ENCODE data around the gene STYXL1.

STYXL1 gene

GRCh38 chr7:75965617-75966016 is 82.2 kb downstream of the STYXL1 start:
- TF ChIP-seq POLR2AphosphoS5 (IDR thresholded peaks at IDR 0.05; ENCODE audit: low read depth, low read length): no peak
- no peak for TF ChIP-seq TAF1 (IDR thresholded peaks at IDR 0.05; ENCODE audit: borderline replicate concordance, insufficient read depth, low read length)
- no peak for TF ChIP-seq REST (IDR thresholded peaks at IDR 0.05; ENCODE audit: insufficient read depth in 1 of 2, low read depth in 2 of 2, low read length in 2 of 2)
- no peak for TF ChIP-seq SIN3A (IDR thresholded peaks at IDR 0.05; ENCODE audit: borderline replicate concordance, insufficient read depth, low read length)
- no peak for TF ChIP-seq FOXP2 (optimal IDR thresholded peaks at IDR 0.05; ENCODE audit: borderline replicate concordance, extremely low read depth, extremely low read length, insufficient read depth)

- TF ChIP-seq FOXP2 (optimal IDR thresholded peaks at IDR 0.05; ENCODE audit: borderline replicate concordance, extremely low read depth, extremely low read length, insufficient read depth) (peak; percentile 19), REST (IDR thresholded peaks at IDR 0.05; ENCODE audit: insufficient read depth in 1 of 2, low read depth in 2 of 2, low read length in 2 of 2) (no peak), TAF1 (IDR thresholded peaks at IDR 0.05; ENCODE audit: borderline replicate concordance, insufficient read depth, low read length) (no peak)
Observed at GRCh38 chr7:75963381-75963995, 84.3 kb downstream of the STYXL1 start.

- TF ChIP-seq FOXP2 (optimal IDR thresholded peaks at IDR 0.05; ENCODE audit: borderline replicate concordance, extremely low read depth, extremely low read length, insufficient read depth) (no peak), POLR2AphosphoS5 (IDR thresholded peaks at IDR 0.05; ENCODE audit: low read depth, low read length) (no peak), SIN3A (IDR thresholded peaks at IDR 0.05; ENCODE audit: borderline replicate concordance, insufficient read depth, low read length) (no peak), TAF1 (IDR thresholded peaks at IDR 0.05; ENCODE audit: borderline replicate concordance, insufficient read depth, low read length) (no peak), REST (IDR thresholded peaks at IDR 0.05; ENCODE audit: insufficient read depth in 1 of 2, low read depth in 2 of 2, low read length in 2 of 2) (no peak)
Observed at GRCh38 chr7:75962607-75963380, 85.0 kb downstream of the STYXL1 start.

- TF ChIP-seq TAF1 (IDR thresholded peaks at IDR 0.05; ENCODE audit: borderline replicate concordance, insufficient read depth, low read length) (no peak), REST (IDR thresholded peaks at IDR 0.05; ENCODE audit: insufficient read depth in 1 of 2, low read depth in 2 of 2, low read length in 2 of 2) (no peak), POLR2AphosphoS5 (IDR thresholded peaks at IDR 0.05; ENCODE audit: low read depth, low read length) (no peak), SIN3A (IDR thresholded peaks at IDR 0.05; ENCODE audit: borderline replicate concordance, insufficient read depth, low read length) (no peak), FOXP2 (optimal IDR thresholded peaks at IDR 0.05; ENCODE audit: borderline replicate concordance, extremely low read depth, extremely low read length, insufficient read depth) (no peak)
Observed at GRCh38 chr7:75961218-75961617, 86.6 kb downstream of the STYXL1 start.
